Pancreas (tissue), 10 donors: ENCODE measurements around the gene NCAM2. TPM values are rescaled to one million over a fixed set of nuclear protein-coding genes. Genes with fewer than 3 reads are reported as not detected.

Experiments
- ATAC-seq, 4 donors: fragments of 200-7000 bp; cut with Tn5 transposase; one replicate each; pipeline versions ENCODE4 v1.8.0 to v1.9.1; 2020; ENCODE audit warnings: mild to moderate bottlenecking in 4 of 4, moderate library complexity in 4 of 4
- DNase-seq, 6 donors: peaks; one replicate each; pipeline ENCODE4 v3.0.0-alpha.2; 2020
- FAIRE-seq: peaks from 2 replicates; lab custom pipeline; 2012; peaks lifted over from hg19 to GRCh38; lab: Jason Lieb, UNC
- H3K27ac ChIP-seq, 4 donors: fragments of 200-600 bp; sonication (generic); 1 replicate in 3 of 4; 2 replicates in 1 of 4; pipeline versions ENCODE4 v1.5.0 to v1.8.0; 2020
- H3K27me3 ChIP-seq, 4 donors: fragments of 200-600 bp; one replicate each; pipeline ENCODE4 v1.8.0; 2021
- H3K36me3 ChIP-seq, 3 donors: fragments of 200-600 bp; sonication (generic) in 1 of 3; one replicate each; pipeline versions ENCODE4 v1.5.0 to v1.8.0; 2020 to 2021
- H3K4me1 ChIP-seq, 3 donors: fragments of 200-600 bp; one replicate each; pipeline ENCODE4 v1.8.0; 2021
- H3K4me3 ChIP-seq, 4 donors: fragments of 200-600 bp; sonication (generic) in 2 of 4; one replicate each; pipeline versions ENCODE4 v1.5.0 to v1.8.0; 2020 to 2021
- H3K9me3 ChIP-seq, 4 donors: fragments of 200-600 bp; one replicate each; pipeline ENCODE4 v1.8.0; 2021
- CTCF ChIP-seq, 4 donors: fragments of 200-600 bp; sonication (generic) in 3 of 4; IDR thresholded peaks; one replicate each; pipeline versions ENCODE4 v1.5.0 to v1.8.0; 2021; ENCODE audit warnings: antibody characterized with exemption in 4 of 4
- WGBS, 2 donors: extraction: QIAGEN DNeasy Blood & Tissue Kit; methylation state at CpG; one replicate each; pipeline ENCODE4 v1.1.7; 2013; 5-methylcytosine and 5-hydroxymethylcytosine counted together
- intact Hi-C, 3 donors: fragments of 100-400 bp; cut with DNase I; formaldehyde crosslinking; loops; one replicate each; pipeline versions ENCODE4 v1.11.1 to v1.14.2; 2022
- polyA plus RNA-seq, 2 donors: library from polyadenylated mRNA; stranded (reverse); fragments of 200-250 nt; gene quantifications; one replicate each; pipeline ENCODE4 v1.2.3, GENCODE V29; 2013
- total RNA-seq, 6 donors: library from RNA; stranded (reverse); fragmentation: NEBNext Ultra II Directional in 4 of 6; extraction: Animal tissue kit (Norgen Biotek cat#: 25700) in 4 of 6; gene quantifications; one replicate each; pipeline versions ENCODE4 v1.2.1 to v1.2.4, GENCODE V29; 2021 to 2023
- donor health status: healthy with polysubstance abuse.
- donor health status: DM: no; HTN: no; CAD: no; lungs with moderate emphysema.
- donor health status: DM: no; HTN: no; CAD: no.
- donor health status: control.
- donor health status: control.
- donor health status: Bipolar disorder and iron deficiency.
- donor health status: DM: yes; HTN: yes; CAD: no.
- donor health status: DM: no; HTN: no; CAD: no.
- donor health status: DM: no; HTN: no; CAD: no.
- donor health status: DM: yes; HTN: yes; CAD: no.

NCAM2 gene
- total and polyA plus RNA-seq, 8 donors, result under 0.01 to 1.0 (median 0.27) TPM

- DNase-seq (no peak), FAIRE-seq (no peak), ATAC-seq (no peak)
- 52 to 54% methylated on average over 1 of the region's 1 CpG for WGBS, 2 donors
- Histone ChIP-seq H3K4me3 (no peak overlapping the region), H3K36me3 (no peaks in the 10 kb centered on the region), H3K27ac (no peak overlapping the region), H3K4me1 (no peaks in the 10 kb centered on the region), H3K27me3 (no peaks in the 10 kb centered on the region), H3K9me3 (no peaks in the 10 kb centered on the region)
- intact Hi-C loops, result no loop called here
- no peak for TF ChIP-seq CTCF (IDR thresholded peaks at IDR 0.05)
These were observed 66.1 kb downstream of the NCAM2 start for GRCh38 chr21:21064353-21064752.

GRCh38 chr21:21067375-21067774 is 69.2 kb downstream of the NCAM2 start:
- DNase-seq (no peak), ATAC-seq (no peak), FAIRE-seq (no peak)
- no peaks in the 10 kb centered on the region for H3K9me3 ChIP-seq
- H3K27ac ChIP-seq, result no peak overlapping the region
- no peak for TF ChIP-seq CTCF (IDR thresholded peaks at IDR 0.05)
- no peaks in the 10 kb centered on the region for H3K27me3 ChIP-seq
- H3K4me3 ChIP-seq, result no peak overlapping the region
- no peaks in the 10 kb centered on the region for H3K4me1 ChIP-seq
- no peaks in the 10 kb centered on the region for H3K36me3 ChIP-seq
- intact Hi-C loops, result no loop called here

GRCh38 chr21:21074305-21074704 is 76.1 kb downstream of the NCAM2 start:
- Histone ChIP-seq H3K36me3 (no peaks in the 10 kb centered on the region), H3K27me3 (no peaks in the 10 kb centered on the region), H3K9me3 (no peaks in the 10 kb centered on the region), H3K4me1 (no peaks in the 10 kb centered on the region), H3K4me3 (no peak overlapping the region), H3K27ac (no peak overlapping the region)
- no peak for TF ChIP-seq CTCF (IDR thresholded peaks at IDR 0.05)
- FAIRE-seq, result no peak
- no peak for ATAC-seq
- no peak for DNase-seq
- 56 to 63% methylated on average over 3 of the region's 3 CpGs for WGBS, 2 donors
- intact Hi-C loops, result loop anchor here in 1 of 3 donors (10.0 kb wide), 1 partner anchor 60 kb away; no protein-coding TSS in a partner anchor

- no peak overlapping the region for H3K27ac ChIP-seq
- TF ChIP-seq CTCF (IDR thresholded peaks at IDR 0.05), result no peak
- intact Hi-C loops, result loop anchor here in 1 of 3 donors (10.0 kb wide), 1 partner anchor 61 kb away; no protein-coding TSS in a partner anchor
- no peak overlapping the region for H3K4me3 ChIP-seq
- DNase-seq, result no peak
- H3K36me3 ChIP-seq, result no peaks in the 10 kb centered on the region
- ATAC-seq, result no peak
- no peaks in the 10 kb centered on the region for H3K9me3 ChIP-seq
- no peaks in the 10 kb centered on the region for H3K27me3 ChIP-seq
- FAIRE-seq, result no peak
- 74 to 87% methylated on average over 2 of the region's 2 CpGs for WGBS, 2 donors
- no peaks in the 10 kb centered on the region for H3K4me1 ChIP-seq
These were observed 77.8 kb downstream of the NCAM2 start for GRCh38 chr21:21076051-21076450.

GRCh38 chr21:21076491-21076890 is 78.3 kb downstream of the NCAM2 start:
- Histone ChIP-seq H3K36me3 (no peaks in the 10 kb centered on the region), H3K27ac (no peak overlapping the region), H3K27me3 (no peaks in the 10 kb centered on the region), H3K9me3 (no peaks in the 10 kb centered on the region), H3K4me1 (no peaks in the 10 kb centered on the region), H3K4me3 (no peak overlapping the region)
- FAIRE-seq, result no peak
- TF ChIP-seq CTCF (IDR thresholded peaks at IDR 0.05), result no peak
- WGBS, 2 donors, result 43 to 60% methylated on average over 4 of the region's 4 CpGs
- no peak for ATAC-seq
- intact Hi-C loops, result loop anchor here in 1 of 3 donors (10.0 kb wide), 1 partner anchor 62 kb away; no protein-coding TSS in a partner anchor
- no peak for DNase-seq
